ENCODE measurements around the gene GUCY1A1.

GUCY1A1 gene

DNA sequence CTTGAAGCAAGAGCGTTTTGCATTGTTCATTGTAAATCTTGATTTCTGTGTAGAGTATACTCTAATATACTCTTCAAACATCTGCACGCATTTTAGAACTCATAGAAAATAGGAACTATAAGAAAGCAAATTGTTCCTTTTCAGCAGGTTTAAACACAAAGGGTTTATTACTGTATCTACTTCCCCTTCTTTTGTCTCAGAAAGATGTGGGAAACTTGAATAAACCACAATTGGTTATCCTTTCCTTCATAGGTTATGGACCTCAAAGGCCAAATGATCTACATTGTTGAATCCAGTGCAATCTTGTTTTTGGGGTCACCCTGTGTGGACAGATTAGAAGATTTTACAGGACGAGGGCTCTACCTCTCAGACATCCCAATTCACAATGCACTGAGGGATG is 46.2 kb downstream of the GUCY1A1 start:
- no peak for DNase-seq (ENCODE audit: insufficient read length, low spot score)
- TF ChIP-seq POLR2A (IDR thresholded peaks at IDR 0.05; ENCODE audit: low read depth, low read length), result no peak
- FAIRE-seq, result no peak

DNA sequence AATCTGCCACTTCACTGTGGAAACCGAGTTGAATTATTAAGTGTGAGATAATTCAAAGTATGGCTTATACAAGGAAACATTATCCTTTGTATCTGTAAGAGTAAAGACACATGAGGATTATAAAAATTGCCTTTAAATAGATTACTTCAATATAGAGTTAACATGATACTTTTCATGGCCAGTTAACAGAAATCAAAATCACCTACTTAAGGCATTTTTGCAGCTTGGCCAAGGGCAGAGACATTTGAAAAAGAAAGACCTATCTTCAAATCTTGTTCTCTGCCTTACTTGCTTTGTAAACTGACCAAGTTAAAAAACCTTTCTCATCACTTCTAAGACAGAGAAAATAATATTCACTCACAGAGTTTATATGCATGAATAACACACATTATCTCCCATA is 47.3 kb downstream of the GUCY1A1 start:
- TF ChIP-seq POLR2A (IDR thresholded peaks at IDR 0.05; ENCODE audit: low read depth, low read length), result no peak
- FAIRE-seq (no peak), DNase-seq (ENCODE audit: insufficient read length, low spot score) (no peak)

DNA sequence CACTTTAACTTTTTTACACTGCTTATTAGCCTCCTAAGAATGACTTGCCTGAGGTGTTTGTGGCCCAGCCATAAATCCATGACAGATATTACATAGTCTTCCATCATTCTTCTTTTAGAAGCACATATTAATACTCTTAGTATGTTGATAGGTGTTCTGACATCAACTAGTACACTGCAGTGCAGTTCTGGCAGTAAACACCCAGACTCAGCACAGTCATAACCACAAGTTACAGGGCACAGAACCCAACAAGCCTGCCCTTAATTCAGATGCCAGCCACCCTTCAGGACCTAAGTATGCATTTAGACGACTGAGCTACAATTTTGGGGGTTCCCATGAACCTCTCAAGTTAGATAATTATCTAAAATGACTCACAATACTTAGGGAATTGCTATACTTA is 55.7 kb downstream of the GUCY1A1 start:
- DNase-seq (ENCODE audit: insufficient read length, low spot score) (no peak), FAIRE-seq (no peak)
- TF ChIP-seq POLR2A (IDR thresholded peaks at IDR 0.05; ENCODE audit: low read depth, low read length), result no peak

DNA sequence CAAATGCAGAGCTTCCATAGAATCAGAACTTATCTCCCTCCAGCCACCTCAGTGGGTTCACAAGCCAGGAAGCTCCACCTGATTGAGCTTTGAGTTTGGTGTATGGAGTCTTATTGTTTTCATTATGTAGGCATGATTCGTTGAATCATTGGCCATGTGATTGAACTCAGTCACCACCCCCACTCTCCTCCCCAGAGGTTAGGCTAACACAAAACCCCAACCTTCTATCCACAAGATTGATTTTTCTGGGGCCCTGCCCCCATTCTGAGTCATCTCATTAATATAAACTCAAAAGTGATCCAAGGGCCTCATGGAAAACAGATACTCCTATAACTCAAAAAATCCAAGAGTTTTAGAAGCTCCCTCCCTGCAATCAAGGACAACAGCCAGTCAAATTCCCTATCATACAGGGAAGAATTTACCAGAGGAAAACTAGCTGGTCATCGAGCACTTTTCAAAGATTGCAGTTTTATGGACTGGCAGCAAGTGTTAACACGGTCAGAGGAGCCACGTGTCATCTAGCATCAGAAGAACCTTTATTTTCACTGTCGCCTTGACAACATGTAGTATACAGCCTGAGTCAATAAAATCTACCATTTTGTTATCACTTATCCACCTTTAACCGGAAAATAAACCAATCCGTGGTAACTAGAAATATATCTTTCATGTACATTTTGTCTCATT is 56.3 kb downstream of the GUCY1A1 start:
- DNase-seq (ENCODE audit: insufficient read length, low spot score) (no peak), FAIRE-seq (no peak)
- TF ChIP-seq POLR2A (IDR thresholded peaks at IDR 0.05; ENCODE audit: low read depth, low read length), result no peak

DNA sequence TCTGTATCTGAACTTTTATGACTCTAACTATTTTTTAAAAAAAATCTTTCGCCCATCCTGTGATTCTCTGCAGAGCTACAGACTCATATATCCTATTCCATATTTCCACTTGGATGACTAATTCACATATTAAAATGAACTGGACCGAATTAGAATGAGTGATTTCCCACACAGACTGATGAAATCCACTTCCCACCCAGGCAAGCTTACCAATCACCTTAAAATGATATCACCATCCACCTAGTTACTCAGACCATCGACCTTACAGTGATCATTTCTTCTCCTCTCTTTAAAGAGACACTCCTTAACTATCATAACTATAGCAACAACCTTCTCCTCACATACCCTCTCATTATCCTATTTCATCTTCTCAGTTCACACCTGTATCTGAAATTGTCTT is 58.1 kb downstream of the GUCY1A1 start:
- FAIRE-seq, result no peak
- TF ChIP-seq POLR2A (IDR thresholded peaks at IDR 0.05; ENCODE audit: low read depth, low read length), result no peak
- DNase-seq (ENCODE audit: insufficient read length, low spot score), result no peak

DNA sequence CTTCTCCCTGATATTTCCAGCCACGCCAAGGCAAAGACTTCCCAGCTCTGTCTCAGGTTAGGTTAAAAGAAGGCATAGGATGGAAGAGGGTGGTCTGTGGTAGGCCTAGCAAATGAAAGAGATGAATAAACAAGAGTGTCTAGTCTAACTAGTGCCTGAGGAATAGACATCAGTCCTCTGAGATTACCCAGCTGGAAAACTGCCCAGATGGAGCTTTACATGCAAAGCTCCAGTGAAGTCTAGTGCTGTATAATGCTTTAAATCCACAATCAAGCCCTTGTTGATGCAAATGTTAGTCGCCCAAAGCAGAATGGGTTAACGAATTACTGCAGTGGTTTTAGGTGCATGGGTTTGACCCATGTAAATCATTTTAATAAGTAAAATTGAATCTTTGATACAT is 67.4 kb downstream of the GUCY1A1 start:
- no peak for TF ChIP-seq POLR2A (IDR thresholded peaks at IDR 0.05; ENCODE audit: low read depth, low read length)
- no peak for FAIRE-seq
- DNase-seq (ENCODE audit: insufficient read length, low spot score), result no peak

DNA sequence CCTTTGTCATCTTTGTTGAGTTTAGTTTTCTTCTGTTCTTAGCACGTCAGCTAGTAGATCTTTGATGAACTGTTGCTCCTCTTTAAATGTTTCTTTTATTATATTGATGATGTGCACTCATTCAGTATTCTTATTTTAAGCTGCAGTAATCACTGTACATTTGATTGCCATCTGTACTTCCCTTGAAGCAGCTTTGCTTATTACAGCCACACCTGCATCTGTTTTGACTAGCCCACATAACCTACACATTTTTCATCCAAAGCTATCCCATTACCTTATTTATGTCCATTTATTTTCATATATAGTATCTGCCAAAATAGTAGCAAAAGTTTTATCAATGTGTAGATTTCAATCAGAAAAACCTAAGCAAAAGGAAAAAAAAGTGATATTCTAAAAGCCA is 68.3 kb downstream of the GUCY1A1 start:
- FAIRE-seq, result no peak
- no peak for DNase-seq (ENCODE audit: insufficient read length, low spot score)
- TF ChIP-seq POLR2A (IDR thresholded peaks at IDR 0.05; ENCODE audit: low read depth, low read length), result no peak

DNA sequence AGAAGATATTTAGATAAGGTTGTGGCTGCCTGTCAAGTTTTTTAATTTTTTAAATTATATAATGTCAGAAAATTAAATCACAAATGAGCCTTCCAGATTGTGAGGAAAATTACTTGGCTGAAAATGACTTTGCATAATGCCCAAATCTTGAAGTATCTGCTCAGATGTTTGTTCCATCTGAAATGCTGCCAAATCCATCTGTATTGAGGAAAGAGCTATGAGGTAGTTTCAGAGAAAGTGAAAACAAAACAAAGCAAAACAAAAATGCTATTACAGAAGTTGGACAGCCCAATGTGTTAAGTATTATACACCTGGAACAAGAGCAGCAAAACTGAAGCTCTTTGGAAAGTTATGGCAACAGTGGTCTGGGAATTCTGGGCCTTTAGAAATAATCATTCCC is 68.8 kb downstream of the GUCY1A1 start:
- TF ChIP-seq POLR2A (IDR thresholded peaks at IDR 0.05; ENCODE audit: low read depth, low read length), result no peak
- no peak for FAIRE-seq

DNA sequence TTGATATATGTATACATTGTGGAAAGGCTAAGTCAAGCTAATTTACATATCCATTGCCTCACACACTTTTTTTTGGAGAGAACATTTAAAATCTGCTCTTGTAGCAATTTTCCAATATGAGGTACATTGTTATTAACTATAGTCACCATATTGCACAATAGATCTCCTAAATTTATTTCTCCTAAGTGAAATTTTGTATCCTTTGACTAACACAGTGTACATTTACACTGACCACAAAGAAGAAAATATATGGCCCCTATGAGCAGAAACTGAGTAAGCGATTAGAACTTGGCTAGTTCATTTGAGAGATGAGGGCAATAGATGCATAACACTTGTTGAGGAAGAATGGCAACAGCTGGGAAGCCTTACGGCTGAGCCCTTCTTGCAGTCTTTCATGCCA is 71.9 kb downstream of the GUCY1A1 start:
- FAIRE-seq (no peak), DNase-seq (ENCODE audit: insufficient read length, low spot score) (no peak)
- no peak for TF ChIP-seq POLR2A (IDR thresholded peaks at IDR 0.05; ENCODE audit: low read depth, low read length)

More for the DNA sequence above, 68.8 kb downstream of the GUCY1A1 start:
- DNase-seq (ENCODE audit: insufficient read length, low spot score), result no peak

DNA sequence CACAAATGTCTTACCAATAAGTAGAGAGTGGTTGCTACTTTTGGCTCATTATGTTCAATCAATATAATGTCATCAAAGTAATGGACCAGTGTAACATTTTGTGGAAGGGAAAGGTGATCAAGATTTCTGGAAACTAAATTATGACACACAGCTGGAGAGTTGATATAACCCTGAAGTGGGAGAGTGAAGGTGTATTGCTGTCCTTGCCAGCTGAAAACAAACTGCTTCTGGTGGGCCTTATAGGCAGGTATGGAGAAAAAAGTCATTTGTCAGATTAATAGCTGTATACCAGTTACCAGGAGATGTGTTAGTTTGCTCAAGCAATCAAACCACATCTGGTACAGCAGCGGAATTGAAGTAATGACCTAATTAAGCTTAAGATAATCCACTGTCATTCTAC is 74.9 kb downstream of the GUCY1A1 start:
- no peak for TF ChIP-seq POLR2A (IDR thresholded peaks at IDR 0.05; ENCODE audit: low read depth, low read length)
- no peak for FAIRE-seq
- DNase-seq (ENCODE audit: insufficient read length, low spot score), result no peak

DNA sequence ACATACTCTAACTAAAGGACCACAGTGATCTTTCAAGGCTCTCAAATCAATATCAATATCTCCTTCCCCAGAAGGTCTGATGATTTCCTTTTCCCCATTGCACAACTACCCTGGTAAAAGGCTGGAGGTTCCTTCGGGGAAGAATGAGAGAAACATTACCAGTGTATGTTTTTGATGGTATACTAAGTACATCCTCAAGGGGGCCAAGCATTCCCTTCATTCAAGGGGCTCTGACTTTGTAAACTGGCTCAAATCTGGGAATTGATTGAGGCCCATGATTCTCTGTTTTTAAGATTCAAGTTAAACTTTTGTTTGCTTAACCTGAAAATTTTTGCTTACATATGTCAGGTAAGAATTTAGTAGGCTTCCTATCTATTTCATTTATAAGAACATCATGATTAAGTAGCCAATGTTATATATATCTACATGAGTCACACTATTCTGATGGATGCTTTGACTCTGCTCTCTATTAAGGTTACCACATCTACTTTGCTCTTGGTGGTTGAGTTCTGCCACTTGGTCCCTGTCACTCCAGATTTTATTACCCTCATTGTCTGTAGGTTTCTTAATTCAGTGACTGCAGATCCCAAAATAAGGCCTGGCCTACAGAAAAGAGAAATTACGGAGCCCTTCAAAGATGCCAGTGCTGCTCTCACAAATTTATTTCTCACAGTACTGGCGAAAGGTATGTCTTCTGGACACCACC is 75.8 kb downstream of the GUCY1A1 start:
- DNase-seq (ENCODE audit: insufficient read length, low spot score) (no peak), FAIRE-seq (no peak)
- no peak for TF ChIP-seq POLR2A (IDR thresholded peaks at IDR 0.05; ENCODE audit: low read depth, low read length)

DNA sequence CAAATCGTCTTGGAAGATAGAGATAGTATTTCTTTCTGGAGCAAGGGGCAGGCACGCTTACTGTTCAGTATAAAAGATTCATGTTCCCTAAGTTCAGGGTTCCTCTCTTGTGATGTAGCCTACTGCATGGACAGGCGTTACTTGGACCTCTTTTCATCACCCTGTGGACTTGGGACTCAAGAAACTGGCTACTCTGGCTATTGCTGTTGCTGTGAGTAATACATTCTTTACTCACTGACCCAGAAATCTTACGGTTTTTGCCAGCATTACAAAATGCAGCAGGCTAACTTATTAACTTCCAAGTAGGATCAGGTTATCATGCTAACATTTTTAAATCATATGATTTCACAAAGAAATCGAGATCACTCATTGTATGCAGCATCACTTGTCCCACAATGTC is 79.3 kb downstream of the GUCY1A1 start:
- DNase-seq (ENCODE audit: insufficient read length, low spot score), result no peak
- no peak for TF ChIP-seq POLR2A (IDR thresholded peaks at IDR 0.05; ENCODE audit: low read depth, low read length)
- FAIRE-seq, result no peak

DNA sequence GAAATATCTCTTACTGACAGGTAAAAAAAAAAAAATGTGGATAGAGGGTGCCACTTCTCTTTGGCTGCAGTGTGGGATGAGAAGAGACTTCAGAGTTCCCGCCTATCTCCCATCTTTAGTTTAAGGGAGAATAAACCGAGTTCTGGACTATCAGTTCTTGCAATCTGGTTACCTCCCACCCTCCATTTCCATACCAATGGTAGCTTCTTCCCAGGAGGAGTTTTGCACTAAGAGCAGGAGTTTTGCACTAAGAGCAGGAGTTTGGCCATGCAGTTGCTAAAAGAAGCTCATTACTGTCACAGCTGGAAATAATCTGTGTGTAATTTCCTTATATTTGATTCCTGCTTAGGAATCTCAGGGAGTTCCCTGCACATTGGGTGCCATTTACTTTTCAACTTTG is 81.4 kb downstream of the GUCY1A1 start:
- DNase-seq (ENCODE audit: insufficient read length, low spot score) (no peak), FAIRE-seq (no peak)
- no peak for TF ChIP-seq POLR2A (IDR thresholded peaks at IDR 0.05; ENCODE audit: low read depth, low read length)

DNA sequence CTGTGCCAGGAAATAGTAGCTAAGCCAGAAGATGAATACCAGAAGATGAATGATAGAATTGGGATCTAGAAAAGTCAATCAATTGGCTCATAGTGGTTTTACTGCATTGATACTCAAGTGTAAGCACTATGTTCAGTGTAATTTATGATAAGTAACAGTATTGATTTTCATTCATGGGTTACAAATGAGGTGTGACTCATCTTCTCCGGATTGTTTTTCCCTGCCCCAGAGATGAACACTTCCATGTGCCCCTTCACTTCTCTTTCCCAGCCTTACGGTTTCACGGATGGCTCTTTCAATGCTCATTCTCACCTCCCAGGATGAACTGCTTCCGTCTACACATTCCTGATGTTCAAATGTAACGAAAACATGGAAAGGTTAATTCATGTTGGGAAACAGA is 82.4 kb downstream of the GUCY1A1 start:
- no peak for TF ChIP-seq POLR2A (IDR thresholded peaks at IDR 0.05; ENCODE audit: low read depth, low read length)
- DNase-seq (ENCODE audit: insufficient read length, low spot score) (no peak), FAIRE-seq (no peak)

DNA sequence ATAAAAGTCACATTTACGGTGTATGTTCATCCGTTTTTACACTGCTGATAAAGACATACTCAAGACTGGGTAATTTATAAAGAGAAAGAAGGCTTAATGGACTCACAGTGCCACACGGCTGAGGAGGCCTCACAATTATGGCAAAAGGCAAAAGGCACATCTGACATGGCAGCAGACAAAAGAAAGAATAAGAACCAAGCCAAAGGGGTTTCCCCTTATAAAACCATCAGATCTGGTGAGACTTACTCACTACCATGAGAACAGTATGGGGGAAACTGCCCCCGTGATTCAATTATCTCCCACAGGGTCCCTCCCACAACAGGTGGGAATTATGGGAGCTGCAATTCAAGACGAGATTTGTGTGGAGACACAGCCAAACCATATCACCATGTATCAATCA is 84.9 kb downstream of the GUCY1A1 start:
- no peak for TF ChIP-seq POLR2A (IDR thresholded peaks at IDR 0.05; ENCODE audit: low read depth, low read length)
- DNase-seq (ENCODE audit: insufficient read length, low spot score) (no peak), FAIRE-seq (no peak)
